Heart left ventricle (tissue), 16 donors: ENCODE results near the gene TTC31. TPM values are rescaled to one million over a fixed set of nuclear protein-coding genes. Genes with fewer than 3 reads are reported as not detected.

Experiments used
- ATAC-seq, 4 donors: fragments of 200-7000 bp; cut with Tn5 transposase; one replicate each; pipeline ENCODE4 v1.9.1; 2020 to 2022; ENCODE audit warnings: moderate library complexity in 4 of 4, mild to moderate bottlenecking in 3 of 4, moderate number of reproducible peaks in 1 of 4
- DNase-seq, 5 donors: peaks; one replicate each; pipeline ENCODE4 v3.0.0-alpha.2; 2020
- H3K27ac ChIP-seq, 12 donors: fragments of 200-600 bp; sonication (generic) in 4 of 12; one replicate each; pipeline versions ENCODE4 v1.5.0 to v1.8.0; 2016 to 2022; ENCODE audit warnings: mild to moderate bottlenecking in 2 of 12
- H3K27me3 ChIP-seq, 9 donors: fragments of 200-600 bp; sonication (generic) in 2 of 9; one replicate each; pipeline versions ENCODE4 v1.5.1 to v1.8.0; 2016 to 2022; ENCODE audit warnings: mild to moderate bottlenecking in 3 of 9
- H3K36me3 ChIP-seq, 9 donors: fragments of 200-600 bp; sonication (generic) in 2 of 9; one replicate each; pipeline versions ENCODE4 v1.5.0 to v1.8.0; 2018 to 2022; ENCODE audit warnings: mild to moderate bottlenecking in 2 of 9
- H3K4me1 ChIP-seq, 12 donors: fragments of 200-600 bp; sonication (generic) in 4 of 12; one replicate each; pipeline versions ENCODE4 v1.5.0 to v1.8.0; 2016 to 2022; ENCODE audit warnings: mild to moderate bottlenecking in 3 of 12
- H3K4me3 ChIP-seq, 12 donors: fragments of 200-600 bp; sonication (generic) in 4 of 12; one replicate each; pipeline versions ENCODE4 v1.5.0 to v1.8.0; 2017 to 2022; ENCODE audit warnings: mild to moderate bottlenecking in 9 of 12, moderate library complexity in 4 of 12
- H3K9me3 ChIP-seq, 12 donors: fragments of 200-600 bp; sonication (generic) in 4 of 12; one replicate each; pipeline versions ENCODE4 v1.5.0 to v1.8.0; 2016 to 2022; ENCODE audit warnings: mild to moderate bottlenecking in 1 of 12
- POLR2A ChIP-seq, 2 donors: fragments of 450-650 bp; IDR thresholded peaks; one replicate each; pipeline ENCODE4 v1.6.1; 2017; ENCODE audit warnings: antibody characterized with exemption in 2 of 2, mild to moderate bottlenecking in 2 of 2, moderate library complexity in 2 of 2
- WGBS, 4 donors: extraction: QIAGEN DNeasy Blood & Tissue Kit in 2 of 4; methylation state at CpG; one replicate each; pipeline versions ENCODE4 v1.1.5 to v1.1.7; 2013 to 2018; 5-methylcytosine and 5-hydroxymethylcytosine counted together
- intact Hi-C, 10 donors: fragments of 100-400 bp; cut with DNase I; formaldehyde crosslinking; loops; one replicate each; pipeline versions ENCODE4 v1.11.1 to v1.14.2; 2022
- polyA plus RNA-seq, 2 donors: library from polyadenylated mRNA; stranded (reverse); fragments of 200-250 nt; gene quantifications; one replicate each; pipeline ENCODE4 v1.2.3, GENCODE V29; 2013
- total RNA-seq, 9 donors: library from RNA; depleted of rRNA in 2 of 9; stranded (reverse); fragments of >200 nt in 2 of 9; fragmentation: NEBNext Ultra II Directional in 3 of 9; extraction: Animal tissue kit (Norgen Biotek cat#: 25700) in 3 of 9; gene quantifications; one replicate each; pipeline versions ENCODE4 v1.1.0 to v1.2.4, GENCODE V29; 2016 to 2023
- TF ChIP-seq, protein P1 (sequence below), 12 donors: fragments of 200-600 bp; sonication (generic) in 4 of 12; IDR thresholded peaks; one replicate each; pipeline versions ENCODE4 v1.5.0 to v1.8.0; 2018 to 2022; ENCODE audit warnings: antibody characterized with exemption in 12 of 12, mild to moderate bottlenecking in 5 of 12
- donor health status: ischemic (EF 13 %, LVEDD 7.1; RV severe dilation, severe dysfunction).
- donor health status: healthy with polysubstance abuse.
- donor health status: DM: no; HTN: yes; CAD: no.
- donor health status: DM: no; HTN: no; CAD: no.
- donor health status: ischemic (EF 25% LVEDD 6.9; RV normal size, moderate dysfunction).
- donor health status: ischemic (EF 25% LVEDD 5.7; RV mildly dilated, moderate dysfunction).
- donor health status: healthy.
- donor health status: DM: yes; HTN: yes; CAD: no.
- donor health status: ischemic (EF 35%, LVEDD 5.7; RV mildly dilated, moderate dysfunction).
- donor health status: nonischemic (EF 11% LVEDD 7.7; RV severe dilation, severe dysfunction).
- donor health status: DM: yes; HTN: yes; CAD: no.
- donor health status: PGD.
- donor health status: ischemic (EF 29% LVEDD 5.4; RV normal size, mild dysfunction).
- donor health status: nonischemic (EF 23%, LVEDD 6.1; RV moderate dilation, normal function).

Gene TTC31
- total and polyA plus RNA-seq, 11 donors: 7.1 to 14.2 (median 10.0) TPM

GRCh38 chr2:74505448-74506246 is 22.8 kb downstream of the TTC31 start:
- H3K4me3 ChIP-seq: peak overlapping the region in 5 of 12 donors; percentile 75 to 87 (median 82)
- H3K27me3 ChIP-seq: peaks cover 0 to 53% (median 10%) of the 10 kb centered on the region in 9 donors
- intact Hi-C loops: loop anchor here in 3 of 10 donors (2.0 to 5.0 kb wide), 4 partner anchors 23 to 82 kb away; partner anchors contain the start of genes AUP1 (in 1 of the 3), CCDC142 (in 1 of the 3), DOK1 (in 1 of the 3) and HTRA2 (in 1 of the 3)
- no peak for ATAC-seq
- peak overlapping the region in 1 of 12 donors; percentile 100 for H3K27ac ChIP-seq
- peaks cover 0 to 18% (median 15%) of the 10 kb centered on the region in 9 donors for H3K36me3 ChIP-seq
- WGBS, 4 donors: 93 to 95% (median 95%) methylated on average over 14 of the region's 14 CpGs
- TF ChIP-seq, protein P1, sequence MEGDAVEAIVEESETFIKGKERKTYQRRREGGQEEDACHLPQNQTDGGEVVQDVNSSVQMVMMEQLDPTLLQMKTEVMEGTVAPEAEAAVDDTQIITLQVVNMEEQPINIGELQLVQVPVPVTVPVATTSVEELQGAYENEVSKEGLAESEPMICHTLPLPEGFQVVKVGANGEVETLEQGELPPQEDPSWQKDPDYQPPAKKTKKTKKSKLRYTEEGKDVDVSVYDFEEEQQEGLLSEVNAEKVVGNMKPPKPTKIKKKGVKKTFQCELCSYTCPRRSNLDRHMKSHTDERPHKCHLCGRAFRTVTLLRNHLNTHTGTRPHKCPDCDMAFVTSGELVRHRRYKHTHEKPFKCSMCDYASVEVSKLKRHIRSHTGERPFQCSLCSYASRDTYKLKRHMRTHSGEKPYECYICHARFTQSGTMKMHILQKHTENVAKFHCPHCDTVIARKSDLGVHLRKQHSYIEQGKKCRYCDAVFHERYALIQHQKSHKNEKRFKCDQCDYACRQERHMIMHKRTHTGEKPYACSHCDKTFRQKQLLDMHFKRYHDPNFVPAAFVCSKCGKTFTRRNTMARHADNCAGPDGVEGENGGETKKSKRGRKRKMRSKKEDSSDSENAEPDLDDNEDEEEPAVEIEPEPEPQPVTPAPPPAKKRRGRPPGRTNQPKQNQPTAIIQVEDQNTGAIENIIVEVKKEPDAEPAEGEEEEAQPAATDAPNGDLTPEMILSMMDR (IDR thresholded peaks at IDR 0.05): no peak
- no peak for TF ChIP-seq POLR2A (IDR thresholded peaks at IDR 0.05)
- no peaks in the 10 kb centered on the region for H3K9me3 ChIP-seq
- no peak for DNase-seq
- H3K4me1 ChIP-seq: peaks cover 4 to 59% (median 39%) of the 10 kb centered on the region in 12 donors

GRCh38 chr2:74507145-74507925 is 24.5 kb downstream of the TTC31 start, which contains the start of gene PCGF1:
Gene PCGF1 (minus strand): TSS chr2:74507695. CDS start chr2:74507668, 27 bp downstream.
- Histone ChIP-seq H3K4me1 (peaks cover 4 to 55% (median 35%) of the 10 kb centered on the region in 12 donors), H3K27me3 (peaks cover 9 to 53% (median 23%) of the 10 kb centered on the region in 9 donors)
- intact Hi-C loops: loop anchor here in 4 of 10 donors (1.0 to 5.0 kb wide), 6 partner anchors 21 to 80 kb away; partner anchors contain the start of genes AUP1 (in 2 of the 4), HTRA2 (in 2 of the 4), TTC31 (in 2 of the 4) and CCDC142 (in 1 of the 4)

DNA sequence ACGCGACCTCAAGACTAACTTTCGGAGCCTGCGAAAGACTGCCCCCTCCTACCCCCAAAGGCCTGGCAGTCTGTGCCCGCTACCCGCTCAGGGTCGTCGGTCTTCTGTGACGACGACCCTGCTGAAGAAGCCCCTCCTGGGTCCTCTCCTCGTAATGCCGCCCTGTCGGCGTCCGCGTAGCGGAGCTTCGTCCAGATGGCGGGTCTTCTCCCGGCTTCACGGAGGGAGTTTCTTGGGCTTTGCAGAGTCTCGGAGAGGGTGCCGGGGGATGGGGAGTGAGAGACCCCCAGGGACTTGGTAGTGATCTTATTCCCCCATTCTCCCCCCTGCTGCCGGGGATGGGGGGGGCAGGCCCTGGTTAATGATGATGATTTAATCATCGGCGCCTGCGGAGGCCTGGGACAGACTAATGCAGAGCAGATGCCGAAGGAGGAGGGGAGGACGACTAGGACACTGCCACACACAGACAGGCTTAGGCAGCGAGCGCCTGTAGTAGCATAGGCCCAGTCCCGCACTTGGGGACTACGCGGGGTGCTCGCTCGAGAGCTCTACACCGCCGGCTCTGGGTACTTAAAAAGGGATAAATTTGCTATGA is 25.1 kb downstream of the TTC31 start:
- Histone ChIP-seq H3K27ac (peak overlapping the region; percentile 95 to 100 (median 98)), H3K4me1 (peaks cover 4 to 48% (median 33%) of the 10 kb centered on the region in 12 donors), H3K4me3 (peak overlapping the region; percentile 41 to 92 (median 78)), H3K36me3 (peaks cover 0 to 18% (median 15%) of the 10 kb centered on the region in 9 donors), H3K9me3 (no peaks in the 10 kb centered on the region), H3K27me3 (peaks cover 9 to 53% (median 29%) of the 10 kb centered on the region in 9 donors)
- intact Hi-C loops: loop anchor here in 4 of 10 donors (1.0 to 5.0 kb wide), 6 partner anchors 21 to 79 kb away; partner anchors contain the start of genes AUP1 (in 2 of the 4), HTRA2 (in 2 of the 4), TTC31 (in 2 of the 4) and CCDC142 (in 1 of the 4)
- 12 to 17% (median 15%) methylated on average over 36 to 38 of the region's 38 CpGs for WGBS, 4 donors
- TF ChIP-seq, protein P1 (IDR thresholded peaks at IDR 0.05): no peak
- TF ChIP-seq POLR2A (IDR thresholded peaks at IDR 0.05): no peak
- DNase-seq (peak in 2 of 5 donors; percentile 35 to 40), ATAC-seq (peak in 3 of 4 donors; percentile 1 to 16 (median 10))

More at GRCh38 chr2:74507145-74507925, 24.5 kb downstream of the TTC31 start, which contains the start of gene PCGF1:
- H3K9me3 ChIP-seq: no peaks in the 10 kb centered on the region
- H3K36me3 ChIP-seq: peaks cover 0 to 18% (median 15%) of the 10 kb centered on the region in 9 donors
- WGBS, 4 donors: 0 to 2% (median 1%) methylated on average over 16 to 56 of the region's 56 CpGs
- ATAC-seq: peak; percentile 95 to 97 (median 96)
- TF ChIP-seq, protein P1 (IDR thresholded peaks at IDR 0.05): peak; percentile 21 to 64 (median 42)
- TF ChIP-seq POLR2A (IDR thresholded peaks at IDR 0.05): peak in 1 of 2 donors; percentile 55
- H3K4me3 ChIP-seq: peak within 1 kb of the TSS; percentile 41 to 92 (median 78)
- DNase-seq: peak; percentile 99 to 100 (median 99)
- H3K27ac ChIP-seq: peak within 1 kb of the TSS; percentile 95 to 100 (median 98)
